HG03280 (cell line): Measurements from ENCODE around the gene IFI27.
A peak's percentile ranks its signal among the peaks of the same experiment; 100 is the strongest.

Experiments used
- ATAC-seq: cut with Tn5 transposase; IDR thresholded peaks from one replicate; pipeline ENCODE4 v1.9.1; 2021; ENCODE audit warnings: mild to moderate bottlenecking, moderate library complexity; ENCODE audit not compliant: unreplicated experiment

The IFI27 gene

DNA sequence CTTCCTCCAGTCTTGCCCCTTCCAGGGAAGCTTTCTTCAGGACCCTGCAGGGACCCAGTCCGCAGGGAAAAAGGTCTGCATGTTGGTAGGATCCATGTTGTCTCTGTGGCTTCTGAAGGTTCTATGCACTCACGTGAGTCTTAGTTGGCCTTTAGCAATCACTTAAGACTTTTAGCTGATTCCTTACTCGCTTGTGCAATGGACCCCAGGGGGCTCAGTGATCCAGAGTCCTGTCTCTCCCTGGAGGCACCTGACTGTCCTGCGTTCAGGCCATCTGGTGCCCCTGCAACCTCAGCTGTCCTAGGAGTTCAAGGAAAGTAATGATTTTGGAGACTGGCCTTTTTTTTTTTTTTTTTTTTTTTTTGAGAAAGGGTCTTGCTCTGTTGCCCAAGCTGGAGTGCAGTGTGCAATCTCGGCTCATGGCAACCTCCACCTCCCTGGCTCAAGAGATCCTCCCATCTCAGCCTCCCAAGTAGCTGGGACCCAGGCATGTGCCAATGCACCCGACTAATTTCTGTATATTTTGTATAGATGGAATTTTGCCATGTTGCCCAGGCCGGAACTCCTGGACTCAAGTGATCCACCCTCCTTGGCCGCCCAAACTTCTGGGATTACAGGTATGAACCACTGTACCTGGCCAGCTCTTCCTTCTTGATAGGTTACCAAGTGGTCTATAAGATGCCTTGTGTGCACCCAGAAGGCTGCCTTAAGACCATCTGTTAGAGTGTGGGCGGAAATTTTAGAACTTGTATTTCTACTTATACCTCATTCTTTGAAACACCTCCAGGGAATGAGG is 14.2 kb downstream of the IFI27 start:
- no peak for ATAC-seq

DNA sequence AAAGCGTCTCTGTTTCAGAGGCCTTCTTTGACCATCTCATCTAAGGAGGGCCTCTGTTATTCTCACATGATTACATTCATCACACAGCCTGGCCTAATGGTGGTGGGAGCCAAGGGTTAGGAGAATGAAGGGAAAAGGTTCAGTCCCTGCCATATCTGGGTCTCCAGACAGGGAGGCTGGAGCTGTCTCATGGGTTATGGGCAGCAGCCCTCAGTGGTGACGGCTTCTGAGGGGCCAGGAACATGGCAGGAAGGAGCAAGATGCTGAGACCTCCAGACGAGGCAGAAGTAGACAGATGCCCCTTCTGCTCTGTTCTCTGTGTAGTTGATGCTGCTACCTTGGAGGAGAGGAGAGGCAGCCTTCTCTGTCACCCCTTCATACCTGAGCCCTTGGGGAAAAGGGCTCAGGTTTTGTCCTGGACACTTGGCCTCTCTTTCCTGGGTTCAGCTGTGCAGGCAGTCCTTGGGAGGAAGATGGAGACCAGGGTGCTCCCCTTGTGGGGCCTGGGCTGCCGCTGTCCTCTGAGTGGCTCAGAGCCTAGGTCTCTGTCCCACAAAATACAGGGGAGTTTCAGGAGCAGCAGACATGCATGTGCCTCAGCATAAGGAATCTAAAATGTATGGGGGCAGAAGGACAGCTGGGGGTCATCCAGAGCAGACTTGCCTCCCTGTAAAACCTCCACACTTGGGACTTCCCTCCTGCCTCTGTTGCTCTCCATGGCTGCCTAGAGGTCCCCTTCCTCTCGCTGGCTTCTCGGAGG is 15.3 kb downstream of the IFI27 start:
- no peak for ATAC-seq

DNA sequence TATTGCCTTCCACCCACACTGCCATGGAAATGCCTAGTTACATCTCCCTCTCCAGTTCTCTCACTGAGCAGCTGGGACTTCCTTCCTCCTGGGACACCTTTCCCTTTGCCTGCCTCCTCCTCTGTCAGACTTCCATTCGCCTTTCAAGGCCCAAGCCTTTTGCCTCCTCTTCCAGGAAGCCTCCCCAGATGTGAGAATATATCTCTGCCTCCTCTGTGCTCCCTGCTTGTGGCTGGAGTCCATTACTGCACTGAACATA is 15.8 kb downstream of the IFI27 start:
- no peak for ATAC-seq

DNA sequence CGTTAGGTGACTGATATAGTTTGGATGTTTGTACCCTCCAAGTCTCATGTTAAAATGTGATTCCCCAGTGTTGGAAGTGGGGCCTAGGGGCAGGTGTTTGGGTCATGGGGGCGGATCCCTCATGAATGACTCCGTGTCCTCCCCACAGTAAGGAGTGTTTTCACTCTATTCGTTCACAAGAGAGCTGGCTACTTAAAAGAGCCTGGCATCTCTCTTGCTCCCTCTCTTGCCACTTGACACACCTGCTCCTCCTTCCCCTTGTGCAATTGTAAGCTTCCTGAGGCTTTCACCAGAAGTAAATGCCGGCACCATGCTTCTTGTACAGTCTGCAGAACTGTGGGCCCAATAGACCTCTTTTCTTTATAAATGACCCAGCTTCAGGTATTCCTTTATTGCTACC is 16.3 kb downstream of the IFI27 start:
- no peak for ATAC-seq

DNA sequence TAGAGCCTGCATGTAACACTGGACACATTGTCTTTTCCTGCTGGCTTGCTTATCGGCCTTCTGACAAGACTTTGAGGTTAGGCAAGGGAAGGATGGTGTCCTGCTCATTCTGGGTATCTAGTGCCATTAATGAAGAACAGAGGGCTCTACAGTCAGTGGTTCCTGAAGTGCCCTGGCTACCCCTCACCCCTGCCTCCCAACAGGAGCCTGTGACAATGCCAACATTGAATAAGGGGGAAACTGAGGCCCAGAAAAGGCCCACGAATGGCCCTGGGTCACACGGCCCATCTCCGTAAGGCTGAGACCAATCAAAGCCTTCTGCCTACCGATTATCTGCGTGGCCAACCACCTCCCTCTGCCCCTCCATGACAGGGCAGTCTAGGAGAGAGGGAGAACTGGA is 16.8 kb downstream of the IFI27 start:
- no peak for ATAC-seq

DNA sequence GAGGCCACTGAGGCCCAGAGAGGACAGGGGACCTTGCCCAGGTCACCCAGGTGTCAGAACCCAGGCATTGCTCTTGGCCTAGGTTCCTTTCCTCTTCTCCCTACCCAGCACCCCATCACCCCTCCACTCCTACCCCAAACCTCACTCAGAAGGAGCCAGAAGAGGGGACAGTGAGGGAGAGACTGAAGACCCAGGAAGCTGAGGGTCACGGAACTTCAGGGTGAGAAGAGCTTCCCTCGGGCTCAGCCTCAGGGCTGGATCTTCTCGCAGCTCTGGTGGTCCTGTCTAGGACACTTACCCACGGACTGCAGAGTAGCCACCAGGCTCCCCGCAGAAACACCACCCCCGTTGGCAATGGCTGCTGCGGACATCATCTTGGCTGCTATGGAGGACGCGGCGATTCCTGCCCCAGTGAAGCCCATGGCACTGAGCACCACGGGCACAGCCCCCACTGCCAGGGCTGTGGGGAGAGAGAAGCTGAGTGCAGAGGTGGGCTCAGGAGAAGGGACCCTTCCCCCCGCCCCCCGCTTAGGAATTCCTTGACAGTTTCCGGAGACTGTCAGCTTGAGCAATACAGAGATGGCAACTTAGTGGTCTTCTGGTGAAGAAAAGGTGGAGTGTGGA is 17.8 kb downstream of the IFI27 start:
- no peak for ATAC-seq

DNA sequence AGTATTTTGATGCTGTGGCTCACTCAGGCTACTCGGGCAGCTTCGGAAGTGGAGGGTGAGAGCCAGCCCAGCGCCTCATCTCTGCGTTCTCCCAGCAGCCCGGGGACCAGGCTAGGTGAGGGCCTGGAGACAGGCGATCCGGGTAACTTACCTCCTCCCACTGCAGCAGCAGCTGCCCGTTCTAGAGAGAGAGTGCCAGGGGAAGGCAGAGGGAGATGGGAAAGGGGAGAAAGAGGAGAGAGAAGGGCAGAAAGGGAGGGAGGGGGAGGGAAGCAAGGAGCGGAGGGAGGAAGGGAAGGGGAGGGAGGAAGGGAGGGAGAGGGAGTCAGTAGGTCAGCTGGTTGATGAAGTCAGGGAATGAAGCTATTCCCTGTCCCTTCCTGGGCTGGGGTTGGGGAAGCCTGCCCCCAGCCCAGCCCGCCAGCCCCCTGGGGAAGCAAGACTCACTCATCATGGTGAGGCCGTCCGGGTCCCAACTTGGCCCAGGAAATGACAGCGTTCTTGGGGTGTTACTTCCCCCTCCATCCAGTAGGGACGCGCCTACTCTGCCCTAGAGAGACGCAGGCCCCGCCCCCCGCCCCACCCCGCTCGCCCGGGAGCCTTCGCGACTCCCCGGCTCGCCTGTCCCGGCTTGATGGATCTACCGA is 18.7 kb downstream of the IFI27 start, which contains the start of gene IFI27L2:
TSS of gene IFI27L2 (minus strand) at position 494 of the 647 bp plus-strand sequence. CDS start at position 454, 40 bp downstream.
- ATAC-seq: peak; percentile 92

DNA sequence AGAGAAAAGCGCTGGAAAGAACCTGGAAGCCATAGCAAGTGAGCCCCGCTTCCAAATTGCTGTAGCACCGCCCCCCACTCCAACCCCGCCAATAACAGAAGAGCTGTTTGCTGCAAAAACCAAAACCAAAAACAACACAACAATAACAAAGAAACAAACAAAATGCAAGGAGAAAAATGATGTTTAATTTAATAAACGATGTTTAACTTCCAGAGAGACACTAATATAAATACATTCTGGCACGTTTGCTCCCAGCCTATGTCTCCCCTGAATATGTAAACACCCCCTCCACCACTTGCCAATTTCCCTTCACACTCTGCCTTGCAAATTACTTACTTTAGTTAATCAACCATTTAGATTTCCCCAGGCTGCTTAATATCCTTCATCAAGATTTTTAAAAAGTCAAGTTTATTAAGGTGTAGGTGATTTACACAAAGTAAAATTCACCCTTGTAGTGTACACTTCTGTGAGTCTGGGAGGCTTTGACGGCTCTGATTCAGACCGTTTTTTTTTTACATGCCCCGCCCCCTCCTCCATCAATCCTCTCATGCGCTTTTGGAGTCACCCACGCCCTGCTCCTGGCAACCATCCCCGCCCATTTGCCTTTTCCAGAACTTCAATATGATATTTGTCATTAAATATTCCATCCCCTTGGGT is 19.4 kb downstream of the IFI27 start:
- no peak for ATAC-seq

DNA sequence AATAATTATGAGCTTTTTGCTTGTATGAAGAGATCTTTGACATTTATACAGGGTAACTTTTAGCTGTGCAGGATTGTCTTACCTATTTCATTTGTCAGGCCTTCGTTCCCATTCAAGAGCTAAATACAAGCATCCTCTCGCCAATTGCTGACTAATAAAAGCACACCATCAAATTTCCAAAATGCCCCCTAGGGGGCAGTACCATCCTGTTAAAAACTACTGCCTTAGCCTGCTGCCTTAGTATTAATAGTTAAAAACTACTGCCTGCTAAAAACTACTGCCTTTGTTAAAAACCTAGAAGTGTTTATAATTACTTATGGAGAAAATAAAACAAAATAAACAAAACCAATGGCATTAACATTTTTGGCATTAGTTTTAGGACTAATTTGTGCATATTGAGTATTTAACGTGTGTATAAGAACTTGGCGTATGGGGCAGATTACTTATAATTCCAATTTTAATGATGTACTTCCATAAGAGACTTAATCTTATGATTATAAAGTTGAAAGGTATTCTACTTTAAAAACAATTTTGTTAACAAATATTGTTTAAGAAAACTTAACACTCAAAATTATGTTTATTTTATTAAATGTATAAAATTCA is 21.9 kb downstream of the IFI27 start:
- no peak for ATAC-seq

DNA sequence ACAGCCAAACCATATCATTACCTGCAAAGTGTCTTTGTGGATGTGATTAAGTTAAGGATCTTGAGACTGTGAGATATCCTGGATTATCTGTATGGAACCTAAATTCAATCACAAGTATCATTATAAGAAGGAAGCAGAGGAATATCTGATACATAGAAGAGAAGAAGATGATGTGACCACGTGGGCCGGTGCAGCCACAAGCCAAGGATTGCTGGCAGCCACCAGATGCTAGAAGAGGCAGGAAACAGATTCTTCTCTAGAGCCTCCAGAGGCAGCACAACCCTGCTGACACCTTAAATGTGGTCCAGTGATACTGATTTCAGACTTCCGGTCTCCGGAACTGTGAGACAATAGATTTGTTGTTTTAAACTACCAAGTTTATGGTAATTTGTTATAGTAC is 24.9 kb downstream of the IFI27 start:
- no peak for ATAC-seq

DNA sequence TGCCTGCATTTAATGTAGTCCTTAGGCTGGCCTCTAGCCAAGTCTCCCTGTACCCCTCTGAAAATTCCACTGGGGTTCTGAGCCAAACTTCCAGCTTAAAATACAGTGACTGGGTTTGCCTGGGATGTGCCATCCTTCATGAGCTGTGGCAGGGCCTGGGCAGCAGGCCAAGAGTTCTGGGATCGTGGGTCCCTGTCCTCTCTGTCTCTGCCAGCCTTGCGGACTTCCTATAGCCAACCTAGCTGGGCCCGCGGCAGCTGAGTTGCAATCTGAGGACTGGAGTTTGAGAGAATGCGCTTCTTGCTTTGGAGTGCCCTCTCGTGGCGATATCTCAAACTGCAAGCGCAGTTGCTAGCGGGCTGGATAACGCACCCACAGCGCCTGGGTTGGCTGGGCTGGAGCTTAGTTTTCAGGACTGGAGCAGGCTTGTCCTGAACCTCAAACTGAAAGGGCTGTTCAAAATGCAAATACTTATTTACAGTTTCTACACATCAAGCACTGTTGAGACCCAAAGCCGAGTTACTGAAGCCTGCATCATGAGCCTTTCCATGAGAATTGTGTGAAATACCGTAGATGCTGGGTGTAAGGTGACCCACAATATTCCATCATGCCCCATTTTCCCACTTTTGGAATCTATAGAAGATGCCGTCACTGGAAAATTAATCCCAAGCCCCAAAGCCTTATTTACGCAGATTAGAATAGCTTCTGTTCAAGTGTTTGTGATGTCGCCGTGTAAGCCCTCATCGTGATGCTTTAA is 26.2 kb downstream of the IFI27 start:
- peak; percentile 81 for ATAC-seq

DNA sequence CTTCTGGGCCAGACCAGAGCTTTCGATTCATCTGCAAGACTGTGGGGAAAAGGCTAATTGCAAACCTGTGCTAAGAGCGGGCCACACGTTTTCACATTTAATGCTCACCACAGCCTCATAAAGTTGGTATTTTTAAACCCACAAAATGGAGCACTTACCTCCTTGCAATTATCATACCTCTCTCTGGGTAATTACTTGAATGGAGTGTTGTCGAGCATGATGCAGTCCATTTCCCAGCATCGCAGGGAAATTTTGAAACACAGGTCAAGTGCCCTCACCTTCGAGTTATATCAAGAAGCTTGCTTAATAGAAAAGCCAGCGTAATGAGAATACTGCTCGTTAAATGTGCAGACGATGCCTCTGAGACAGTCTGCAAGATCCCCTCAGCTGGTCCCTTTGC is 27.7 kb downstream of the IFI27 start:
- no peak for ATAC-seq

DNA sequence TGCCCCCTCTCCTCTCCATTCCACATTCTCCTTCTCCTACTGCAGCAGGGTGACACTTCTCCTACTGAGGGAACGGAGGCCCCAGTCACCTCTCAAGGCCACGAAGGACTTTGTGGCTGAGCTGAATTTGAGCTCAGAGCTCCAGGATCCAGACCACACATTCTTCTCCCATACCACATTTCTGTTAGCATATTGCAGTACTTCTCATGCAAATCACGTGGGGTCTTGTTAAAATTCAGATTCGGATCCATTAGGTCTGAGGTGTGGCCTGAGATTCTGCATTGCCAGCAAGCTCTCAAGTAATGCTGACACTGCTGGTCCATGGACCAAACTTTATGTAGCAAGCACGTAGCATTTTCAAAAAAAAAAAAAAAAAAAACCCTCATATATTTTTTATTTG is 28.5 kb downstream of the IFI27 start:
- no peak for ATAC-seq

DNA sequence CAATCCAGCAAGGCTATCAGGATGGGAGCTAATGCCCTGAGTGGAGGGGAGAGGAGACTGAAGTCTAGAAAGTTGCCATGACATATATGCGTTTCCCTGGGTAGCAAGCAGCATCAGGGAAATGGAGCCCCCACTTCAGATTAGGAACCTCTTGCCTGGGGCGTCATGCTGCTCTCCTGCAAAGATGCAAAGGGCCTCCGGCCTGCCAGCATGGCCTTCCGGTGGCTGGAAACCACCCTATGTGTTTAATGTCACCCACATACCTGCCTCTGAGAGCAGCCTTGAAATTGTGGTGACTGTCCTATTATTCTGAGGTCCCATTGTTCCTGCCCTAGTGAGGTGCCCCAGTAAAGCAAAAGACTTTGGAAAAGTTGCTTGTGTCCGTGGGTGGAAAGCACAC is 28.9 kb downstream of the IFI27 start:
- ATAC-seq: no peak

DNA sequence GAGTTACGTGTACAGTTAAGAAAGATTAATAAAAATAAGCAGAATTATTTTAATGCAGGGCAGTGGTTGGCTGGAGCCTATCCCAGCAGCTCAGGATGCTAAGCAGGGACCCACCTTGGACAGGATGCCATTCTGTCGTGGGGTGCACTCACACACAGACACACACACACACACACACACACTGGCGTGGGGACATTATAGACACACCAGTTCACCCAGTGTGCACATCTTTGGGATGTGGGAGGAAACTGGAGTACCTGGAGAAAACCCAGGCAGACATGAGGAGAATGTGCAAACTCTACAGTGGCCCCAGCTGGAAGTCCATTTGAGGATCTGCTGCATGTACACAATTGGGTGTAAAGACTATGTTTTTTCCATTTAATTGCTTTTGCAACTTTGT is 31.7 kb downstream of the IFI27 start:
- ATAC-seq: no peak

DNA sequence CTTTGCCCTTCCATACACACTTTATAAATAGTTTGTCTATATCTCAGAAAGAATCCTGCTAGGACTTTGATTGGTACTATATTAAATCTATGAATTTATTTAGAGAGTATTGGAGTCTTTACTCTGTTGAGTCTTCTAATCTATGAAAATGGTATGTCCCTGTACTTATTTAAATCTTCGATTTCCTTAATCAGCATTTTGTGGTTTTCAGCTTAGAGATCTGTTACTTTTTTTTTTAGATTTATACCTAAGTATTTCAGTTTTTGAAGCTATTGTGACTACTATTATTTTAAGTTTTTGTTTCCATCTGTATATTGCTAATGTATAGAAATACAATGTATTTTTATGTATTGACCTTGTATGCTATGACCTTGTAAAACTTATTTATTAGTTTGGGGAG is 32.3 kb downstream of the IFI27 start:
- ATAC-seq: no peak

DNA sequence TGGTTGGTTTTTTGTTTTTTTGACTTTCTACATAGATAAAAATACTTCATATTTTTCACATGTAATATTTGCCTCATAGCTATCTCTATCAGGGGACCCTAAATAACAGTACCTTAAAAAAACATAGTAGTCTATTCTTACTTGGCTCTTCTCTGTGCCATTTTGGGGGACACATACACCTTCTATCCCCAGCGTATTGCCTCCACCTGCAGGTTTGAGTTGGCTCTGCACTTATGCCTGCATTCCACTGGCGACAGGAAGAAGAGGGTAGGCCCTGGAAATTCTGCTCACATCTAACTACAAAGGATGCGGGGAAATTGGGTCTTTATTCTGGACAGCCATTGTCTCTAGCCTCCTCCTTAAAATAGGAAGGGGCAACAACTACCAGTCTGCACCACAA is 32.7 kb downstream of the IFI27 start:
- ATAC-seq: no peak

DNA sequence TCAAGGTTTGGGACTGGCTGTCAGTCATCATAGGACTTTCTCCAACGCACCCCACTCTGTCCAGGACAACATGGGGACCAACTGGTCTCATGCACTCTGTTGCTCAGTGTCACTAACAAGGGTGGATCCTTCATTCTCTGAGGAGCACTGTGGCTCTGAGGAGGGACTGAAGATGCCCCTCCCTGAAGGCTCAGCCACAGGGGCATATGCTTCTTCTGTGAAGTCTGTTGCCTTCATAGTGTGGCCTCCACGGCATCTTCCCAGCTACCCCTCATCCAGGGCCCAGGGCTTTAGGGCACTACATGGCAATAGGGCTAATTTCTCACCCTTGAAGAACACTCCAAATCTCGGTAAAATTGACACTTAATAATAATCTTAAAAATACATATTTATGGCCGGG is 33.2 kb downstream of the IFI27 start:
- no peak for ATAC-seq

DNA sequence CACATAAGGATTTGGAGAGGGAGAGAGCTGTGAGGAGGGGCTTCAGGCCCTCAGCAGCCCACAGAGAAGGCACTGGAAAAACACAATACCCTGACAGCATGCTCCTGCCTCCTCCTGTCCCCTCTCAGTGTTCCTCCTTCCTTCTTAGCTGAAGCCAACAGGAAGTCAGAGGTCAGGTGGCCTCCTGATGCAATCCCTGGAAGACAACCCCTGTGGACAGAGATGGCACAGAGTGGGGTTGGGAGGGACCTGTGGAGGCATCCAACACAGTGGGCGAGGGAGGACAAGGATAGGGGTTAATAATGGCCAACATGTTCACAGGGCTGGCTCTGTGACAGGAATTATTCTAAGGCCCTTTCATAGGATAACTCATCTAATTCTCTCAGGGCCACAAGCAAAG is 34.2 kb downstream of the IFI27 start:
- no peak for ATAC-seq

DNA sequence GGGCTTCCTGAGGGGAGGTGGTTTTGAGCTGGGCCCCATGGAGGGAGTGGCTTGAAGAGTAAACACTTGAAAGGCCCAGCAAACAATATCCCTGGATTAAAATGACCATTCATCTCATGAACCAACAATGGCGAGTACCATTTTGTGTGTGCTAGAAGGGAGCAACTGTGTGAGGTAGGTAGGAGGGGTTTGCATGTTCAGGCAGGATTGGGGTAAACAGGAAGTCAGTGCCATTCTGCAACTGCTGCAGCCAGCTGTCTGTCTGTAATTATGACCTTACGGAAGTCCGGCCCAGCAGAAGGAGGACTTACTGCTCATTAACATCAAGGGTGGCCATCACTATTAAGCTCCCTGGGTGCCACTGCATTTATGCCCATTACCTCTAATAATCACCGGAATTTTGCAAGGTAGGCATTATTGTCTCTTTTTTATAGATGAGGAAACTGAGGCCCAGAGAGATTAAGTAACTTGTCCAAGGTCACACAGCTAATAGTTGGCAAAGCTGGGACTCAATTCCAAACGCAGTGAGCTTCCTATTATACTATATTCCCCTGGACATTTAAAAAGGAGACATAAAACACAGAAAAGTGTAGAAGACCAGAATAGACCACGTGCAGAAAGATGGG is 35.5 kb downstream of the IFI27 start:
- no peak for ATAC-seq
